Lower lobe of right lung (tissue), 2 donors: ENCODE measurements around the gene GCDH. TPM values are rescaled to one million over a fixed set of nuclear protein-coding genes. Genes with fewer than 3 reads are reported as not detected.
"Not testable (repeated sequence)": the region's sequence is repeated elsewhere in the genome, so short reads cannot be mapped to it uniquely, and the experiment has no call there.

Source experiments
- ATAC-seq, 2 donors: fragments of 200-7000 bp; cut with Tn5 transposase; one replicate each; pipeline ENCODE4 v1.9.1; 2020 to 2022; ENCODE audit warnings: mild to moderate bottlenecking in 2 of 2, moderate library complexity in 2 of 2
- DNase-seq: peaks from one replicate; pipeline ENCODE4 v3.0.0-alpha.2; 2020
- H3K27ac ChIP-seq: fragments of 200-600 bp; one replicate; pipeline ENCODE4 v1.8.0; 2022
- H3K27me3 ChIP-seq: fragments of 200-600 bp; one replicate; pipeline ENCODE4 v1.8.0; 2022; ENCODE audit warnings: low read depth
- H3K36me3 ChIP-seq: fragments of 200-600 bp; one replicate; pipeline ENCODE4 v1.8.0; 2022; ENCODE audit warnings: mild to moderate bottlenecking
- H3K4me1 ChIP-seq: fragments of 200-600 bp; one replicate; pipeline ENCODE4 v1.8.0; 2022
- H3K4me3 ChIP-seq: fragments of 200-600 bp; one replicate; pipeline ENCODE4 v1.8.0; 2022; ENCODE audit warnings: mild to moderate bottlenecking
- H3K9me3 ChIP-seq: fragments of 200-600 bp; one replicate; pipeline ENCODE4 v1.8.0; 2022
- CTCF ChIP-seq: fragments of 200-600 bp; IDR thresholded peaks from one replicate; pipeline ENCODE4 v1.8.0; 2022; ENCODE audit warnings: antibody characterized with exemption, mild to moderate bottlenecking
- intact Hi-C: fragments of 100-400 bp; cut with DNase I; formaldehyde crosslinking; loops from one replicate; pipeline ENCODE4 v1.11.0; 2022
- total RNA-seq: library from RNA; stranded (reverse); fragmentation: NEBNext Ultra II Directional; extraction: Animal tissue kit (Norgen Biotek cat#: 25700); gene quantifications from one replicate; pipeline ENCODE4 v1.2.1, GENCODE V29; 2021
- donor health status: DM: no; HTN: yes; CAD: no; lungs with severe emphysema.

GCDH gene
- total RNA-seq, 1 donor from 2014 or later, result 23.9 TPM

GRCh38 chr19:12888006-12888603 is 2.9 kb upstream of the GCDH start:
- Histone ChIP-seq H3K4me3 (no peak overlapping the region), H3K27ac (no peak overlapping the region), H3K27me3 (peaks cover 15% of the 10 kb centered on the region), H3K36me3 (peaks cover under 1% of the 10 kb centered on the region), H3K9me3 (no peaks in the 10 kb centered on the region), H3K4me1 (peaks cover 26% of the 10 kb centered on the region)
- ATAC-seq (no peak), DNase-seq (no peak)
- TF ChIP-seq CTCF, result no peak
- intact Hi-C loops, result no loop called here

- Histone ChIP-seq H3K4me1 (peaks cover 18% of the 10 kb centered on the region), H3K27ac (peak overlapping the region; percentile 85), H3K4me3 (peak overlapping the region; percentile 96), H3K36me3 (peaks cover 21% of the 10 kb centered on the region)
- H3K27me3 ChIP-seq, H3K9me3 ChIP-seq, DNase-seq, ATAC-seq, intact Hi-C loops: not testable (repeated sequence)
Measured at GRCh38 chr19:12890299-12890786, 617 bp upstream of the GCDH start.

GRCh38 chr19:12891553-12892021 is 627 bp downstream of the GCDH start:
- ATAC-seq, result no peak
- Histone ChIP-seq H3K9me3 (no peaks in the 10 kb centered on the region), H3K27ac (peak overlapping the region; percentile 85), H3K36me3 (peaks cover 32% of the 10 kb centered on the region), H3K4me1 (peaks cover 10% of the 10 kb centered on the region), H3K27me3 (no peaks in the 10 kb centered on the region), H3K4me3 (peak overlapping the region; percentile 96)
- intact Hi-C loops, result no loop called here
- no peak for TF ChIP-seq CTCF
- DNase-seq, result no peak

GRCh38 chr19:12893582-12893981 is 2.6 kb downstream of the GCDH start:
- Histone ChIP-seq H3K4me3 (no peak overlapping the region), H3K27me3 (no peaks in the 10 kb centered on the region), H3K9me3 (no peaks in the 10 kb centered on the region), H3K4me1 (peaks cover 10% of the 10 kb centered on the region), H3K27ac (no peak overlapping the region), H3K36me3 (peaks cover 47% of the 10 kb centered on the region)
- DNase-seq, result no peak
- ATAC-seq, result no peak
- no peak for TF ChIP-seq CTCF
- intact Hi-C loops, result no loop called here

- Histone ChIP-seq H3K4me3 (no peak overlapping the region), H3K4me1 (peaks cover 8% of the 10 kb centered on the region), H3K36me3 (peaks cover 57% of the 10 kb centered on the region), H3K27me3 (no peaks in the 10 kb centered on the region), H3K9me3 (no peaks in the 10 kb centered on the region), H3K27ac (no peak overlapping the region)
- intact Hi-C loops, result no loop called here
- no peak for ATAC-seq
- DNase-seq, result no peak
- no peak for TF ChIP-seq CTCF
Measured at GRCh38 chr19:12896460-12896859, 5.5 kb downstream of the GCDH start.

- H3K9me3 ChIP-seq, result no peaks in the 10 kb centered on the region
- no peaks in the 10 kb centered on the region for H3K4me1 ChIP-seq
- TF ChIP-seq CTCF, result no peak
- H3K27me3 ChIP-seq, result no peaks in the 10 kb centered on the region
- no peak overlapping the region for H3K4me3 ChIP-seq
- peaks cover 39% of the 10 kb centered on the region for H3K36me3 ChIP-seq
- DNase-seq (no peak), ATAC-seq (no peak)
- H3K27ac ChIP-seq, result no peak overlapping the region
- intact Hi-C loops, result no loop called here
Measured at GRCh38 chr19:12899891-12900518, 9.0 kb downstream of the GCDH start.
